Cerebellar nuclear complex (tissue), 1 donor: ENCODE measurements around the gene PARD3B.

Experiments used
- DNase-seq, 2 experiments: peaks; one replicate each; lab custom pipeline; 2025; lab: John Stamatoyannopoulos, UW

PARD3B gene

DNA sequence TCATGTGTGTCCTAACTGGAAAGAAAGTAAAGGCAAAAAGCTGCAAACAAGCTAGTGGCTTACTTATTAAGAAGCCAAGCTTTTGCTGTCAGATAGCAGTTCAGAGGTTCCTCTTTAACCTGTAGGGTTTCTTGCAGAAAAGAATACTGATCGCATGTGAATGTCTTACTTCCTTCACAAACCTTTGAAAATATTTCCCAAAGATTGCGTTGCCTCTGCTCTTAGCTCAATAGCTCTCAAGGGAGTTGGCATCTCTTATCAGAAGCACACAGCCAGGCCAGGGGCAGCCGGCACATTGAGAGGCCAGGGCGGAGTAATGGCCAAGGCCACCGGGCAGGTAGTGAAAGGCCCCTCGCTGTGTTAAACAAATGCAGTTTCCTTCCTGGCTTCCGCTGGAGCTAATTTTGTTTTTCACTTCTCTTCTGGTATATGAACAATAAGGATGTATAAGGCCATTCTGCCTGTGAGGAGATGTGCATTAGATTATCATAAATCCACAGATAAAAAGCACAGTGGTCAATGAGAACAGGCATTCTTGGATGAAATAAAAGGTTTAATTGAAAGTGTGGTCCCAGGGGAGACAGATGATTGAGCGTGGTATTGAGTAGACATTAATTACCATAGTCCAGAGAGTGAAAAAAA lies 594.7 kb downstream of the PARD3B start:
- DNase-seq: no peak

DNA sequence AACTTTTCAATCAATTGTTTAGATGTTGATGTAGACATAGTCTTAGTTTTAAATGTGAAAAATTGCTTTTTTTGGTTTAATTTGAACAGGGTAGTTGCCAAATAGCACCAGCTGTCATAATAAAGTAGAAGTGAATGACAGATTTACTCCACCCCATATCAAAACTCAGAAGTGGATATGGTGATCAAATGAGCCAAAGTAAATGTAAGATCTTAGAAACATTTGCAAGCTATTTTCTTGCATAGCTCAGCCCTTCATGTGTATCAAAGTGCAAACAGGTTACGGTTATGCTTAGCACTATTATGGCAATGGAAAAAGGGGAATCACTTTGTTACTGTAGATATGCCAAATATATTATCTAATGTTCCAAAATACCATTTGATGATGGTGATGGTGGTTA lies 596.1 kb downstream of the PARD3B start:
- DNase-seq: no peak

DNA sequence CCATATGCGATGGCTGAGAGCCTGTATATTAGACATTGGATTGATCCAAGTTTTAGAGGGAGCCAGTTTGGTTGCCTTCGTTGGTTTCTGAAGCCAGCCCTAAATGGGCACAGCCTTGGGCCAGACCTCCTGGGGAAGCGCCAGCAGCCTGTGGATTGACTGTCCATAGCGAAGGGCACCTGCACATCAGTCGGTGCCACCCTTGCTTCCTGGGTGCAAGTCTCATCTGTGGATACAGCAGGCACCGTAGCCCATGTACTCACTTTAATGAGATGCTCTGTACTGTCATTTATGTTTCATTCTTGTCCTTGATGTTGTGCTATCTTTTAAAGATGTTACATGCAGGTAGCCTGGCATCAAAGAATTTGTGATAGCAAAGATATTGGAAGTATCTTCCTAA lies 600.6 kb downstream of the PARD3B start:
- DNase-seq: no peak

DNA sequence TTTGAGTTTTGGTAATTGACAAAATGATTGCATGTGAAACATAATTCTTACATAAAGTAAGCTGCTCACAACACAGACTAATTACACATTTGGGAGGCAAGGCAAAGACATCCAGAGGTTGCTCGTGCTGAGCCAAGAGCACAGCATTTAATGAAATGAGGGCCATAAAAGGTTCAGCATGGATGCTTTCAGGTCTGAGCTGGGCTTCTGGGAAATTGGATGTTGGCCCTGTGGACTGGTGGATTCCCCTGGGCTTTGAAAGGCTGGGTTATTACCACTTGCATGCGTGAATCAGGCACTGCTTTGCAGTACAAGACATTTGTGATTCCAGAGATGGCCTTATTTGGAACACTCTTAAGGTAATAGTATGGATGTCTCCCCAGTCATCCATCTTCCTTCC lies 603.5 kb downstream of the PARD3B start:
- no peak for DNase-seq

DNA sequence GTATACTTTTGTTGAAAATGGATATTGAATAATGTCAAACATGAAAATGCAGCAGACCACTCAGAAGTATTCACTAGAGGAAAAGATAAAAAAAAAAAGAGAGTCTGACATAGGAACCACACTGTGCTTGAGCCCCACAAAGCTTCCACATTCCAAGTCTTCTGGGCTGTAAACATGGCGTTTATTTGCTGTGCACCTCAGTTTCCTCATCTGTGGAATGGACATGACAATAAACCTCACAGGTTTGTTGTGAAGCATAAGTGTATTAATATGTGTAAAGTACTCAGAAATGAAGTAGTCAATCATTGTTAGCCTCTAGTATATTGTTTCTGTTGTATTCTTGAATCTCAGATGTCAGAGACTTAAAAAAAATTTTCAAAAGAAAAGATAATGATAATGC lies 611.2 kb downstream of the PARD3B start:
- no peak for DNase-seq

DNA sequence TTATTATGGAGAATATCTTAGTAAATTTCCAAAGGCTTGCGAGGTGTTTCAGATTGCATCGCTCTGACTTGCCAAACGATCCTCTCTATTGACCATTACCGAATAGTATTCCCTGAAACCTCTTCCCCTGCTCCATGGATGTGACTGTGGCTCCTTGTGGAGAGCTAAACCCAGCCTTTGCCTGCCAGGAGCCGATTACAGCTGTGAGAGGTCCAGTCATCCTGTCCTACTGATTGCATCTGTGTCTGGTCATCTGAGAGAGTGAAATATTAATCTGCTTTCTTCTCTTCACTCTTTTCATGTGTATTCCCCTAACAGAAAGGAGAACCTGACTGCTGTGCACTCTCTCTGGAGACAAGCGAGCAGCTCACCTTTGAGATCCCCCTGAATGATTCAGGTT lies 613.1 kb downstream of the PARD3B start:
- no peak for DNase-seq

DNA sequence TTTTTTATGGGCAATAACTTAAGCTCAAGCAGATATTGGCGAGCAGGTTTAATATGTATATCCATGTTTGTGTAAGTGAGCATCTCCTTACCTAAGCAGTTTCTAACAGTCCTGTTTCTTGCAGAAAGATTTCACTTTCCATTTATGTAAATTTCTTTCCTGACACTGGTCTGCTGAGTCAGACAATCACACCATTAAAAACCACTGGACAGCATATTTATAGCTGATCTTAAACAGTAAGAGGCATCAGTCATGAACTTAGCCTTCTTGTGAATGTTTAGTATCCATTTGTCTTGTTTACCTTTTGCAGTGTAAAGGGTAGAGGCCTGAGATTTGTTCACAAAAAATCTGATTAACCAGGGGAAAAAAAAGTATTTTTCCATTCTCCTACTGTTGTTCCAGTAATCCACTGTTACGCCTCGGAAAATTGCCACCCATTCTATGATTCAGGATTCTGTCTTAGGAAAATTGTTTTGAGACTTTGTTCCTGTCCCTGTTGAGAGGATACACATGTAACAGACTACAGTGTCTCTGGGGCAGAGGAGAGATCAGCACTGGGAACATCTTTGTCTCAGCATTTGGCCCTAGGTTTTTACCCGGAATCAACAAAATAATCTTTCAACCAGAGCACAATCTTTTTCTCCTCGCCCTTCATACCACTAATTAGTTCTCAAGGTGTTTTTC lies 616.0 kb downstream of the PARD3B start:
- no peak for DNase-seq

DNA sequence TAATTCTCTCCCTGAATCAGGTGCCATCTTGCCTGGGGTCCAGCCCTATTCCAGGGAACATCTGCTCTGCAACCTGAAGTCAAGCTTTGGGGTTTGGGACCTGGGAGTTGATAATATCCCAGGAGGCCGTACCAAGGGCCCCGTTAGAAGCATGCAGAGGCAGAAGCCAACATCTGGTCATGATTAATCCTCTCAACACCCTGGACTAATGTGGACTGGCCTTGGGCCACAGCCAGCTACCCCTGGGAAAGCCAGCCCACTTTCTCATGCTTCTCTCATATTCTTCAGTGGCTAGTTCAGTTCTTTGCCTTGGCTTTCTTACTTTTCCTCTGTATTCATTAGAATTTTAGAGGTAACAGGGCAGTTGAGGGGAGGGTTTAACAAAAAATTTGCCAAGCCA lies 621.5 kb downstream of the PARD3B start:
- no peak for DNase-seq

DNA sequence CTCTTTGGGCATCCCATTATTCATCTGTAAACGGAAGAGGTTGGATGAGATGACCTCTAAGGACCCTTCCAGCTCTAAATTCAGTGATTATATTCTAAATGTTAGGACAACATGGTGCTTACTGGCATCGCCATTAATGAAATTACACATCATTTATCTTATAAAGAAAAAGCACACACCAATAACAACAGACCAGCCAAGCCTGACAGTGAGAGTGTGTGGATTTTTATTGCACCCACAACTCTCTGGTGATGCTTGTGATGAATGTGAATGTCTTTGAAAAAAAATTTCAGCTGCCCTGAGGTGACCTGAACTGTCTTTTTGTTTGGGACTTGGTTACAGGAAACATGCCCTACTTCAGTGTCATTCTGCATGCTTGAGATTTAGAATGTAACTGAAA lies 623.7 kb downstream of the PARD3B start:
- no peak for DNase-seq

DNA sequence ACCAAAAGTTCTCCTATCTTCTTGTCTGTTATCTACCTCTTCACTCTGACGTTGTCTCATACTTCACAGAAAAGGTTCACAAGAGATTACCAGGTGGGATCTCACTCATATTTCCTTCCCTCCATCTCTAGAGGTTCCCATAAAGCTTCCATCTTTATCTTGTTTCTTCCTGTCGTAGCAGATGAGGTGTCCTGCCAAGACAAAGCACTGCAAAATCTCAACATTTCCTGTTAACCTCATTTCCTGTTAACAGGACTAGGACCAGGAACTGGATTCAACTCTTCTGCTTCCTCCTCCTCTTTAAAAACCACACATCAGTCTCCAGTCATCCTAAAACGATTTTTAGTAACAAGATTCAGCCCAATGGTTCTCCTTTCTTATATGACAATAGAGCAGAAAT lies 624.2 kb downstream of the PARD3B start:
- DNase-seq: no peak

DNA sequence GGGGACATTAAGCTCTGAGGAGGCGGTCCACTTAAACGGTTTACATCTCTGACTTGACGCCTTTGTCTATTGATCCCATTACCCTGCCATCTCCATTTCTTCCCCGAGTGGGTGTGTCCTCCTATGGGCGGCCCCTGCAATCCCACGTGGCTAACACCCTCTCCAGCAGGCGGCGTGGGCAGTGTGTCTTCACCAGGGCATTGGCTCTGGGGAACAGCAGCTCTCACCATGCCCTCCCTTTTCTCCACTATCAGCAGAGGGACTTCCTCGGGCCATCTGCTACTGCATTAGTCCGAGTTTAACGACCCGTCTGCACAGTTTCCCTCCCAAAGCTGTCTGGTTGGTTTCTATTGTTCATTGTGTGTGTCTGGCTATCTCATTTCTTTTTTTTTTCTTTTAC lies 625.1 kb downstream of the PARD3B start:
- no peak for DNase-seq

DNA sequence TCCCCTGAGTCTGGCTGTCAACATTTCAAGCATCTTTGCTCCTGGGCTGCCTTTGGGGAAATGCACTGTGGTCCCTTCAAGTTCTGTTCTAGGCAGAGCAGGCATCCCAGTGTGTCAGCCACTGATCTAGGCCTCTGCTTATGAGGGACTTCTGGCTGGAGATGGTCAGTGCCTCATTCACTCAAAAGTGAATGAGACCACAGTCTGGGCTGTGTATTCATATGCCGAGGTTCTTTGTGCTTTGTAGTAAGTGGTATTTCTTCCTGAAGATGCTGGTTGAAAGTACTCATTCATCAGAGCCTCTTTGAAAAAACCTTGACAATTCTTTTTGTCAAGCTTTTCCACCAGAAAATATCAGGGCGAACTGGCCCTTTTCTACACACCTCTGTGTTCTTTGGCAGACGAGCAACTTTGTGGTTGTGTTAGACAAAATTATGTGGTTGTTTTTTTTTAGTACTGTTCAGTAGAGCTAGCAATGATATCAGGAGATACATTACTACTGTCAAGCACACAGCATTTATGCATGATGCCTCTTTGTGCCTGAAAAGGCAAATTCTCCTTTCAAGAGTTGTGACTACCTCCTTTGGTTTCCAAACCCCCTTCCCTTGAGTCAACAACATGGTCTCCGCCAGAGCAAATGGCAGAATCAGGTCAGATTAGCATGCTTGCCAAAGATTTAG lies 626.1 kb downstream of the PARD3B start:
- no peak for DNase-seq

DNA sequence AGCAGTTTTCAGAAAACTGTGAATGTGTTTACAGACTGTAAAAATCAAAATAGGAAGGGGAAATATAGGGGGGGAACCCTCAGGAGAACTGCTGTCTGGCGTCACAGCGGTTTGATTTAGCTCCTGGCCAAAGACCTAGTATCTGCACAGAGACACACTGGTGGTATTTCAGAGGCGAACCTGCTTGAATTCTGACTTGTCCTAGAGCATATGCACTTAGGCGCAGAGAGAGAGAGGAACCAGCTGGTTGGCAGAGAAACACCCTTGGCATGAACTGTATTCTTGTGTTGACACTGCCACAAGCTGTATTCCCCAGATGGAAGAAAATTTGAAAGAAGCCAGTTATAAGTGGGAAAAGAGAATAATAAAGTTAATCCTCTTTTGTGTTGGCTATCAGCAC lies 630.6 kb downstream of the PARD3B start:
- no peak for DNase-seq

DNA sequence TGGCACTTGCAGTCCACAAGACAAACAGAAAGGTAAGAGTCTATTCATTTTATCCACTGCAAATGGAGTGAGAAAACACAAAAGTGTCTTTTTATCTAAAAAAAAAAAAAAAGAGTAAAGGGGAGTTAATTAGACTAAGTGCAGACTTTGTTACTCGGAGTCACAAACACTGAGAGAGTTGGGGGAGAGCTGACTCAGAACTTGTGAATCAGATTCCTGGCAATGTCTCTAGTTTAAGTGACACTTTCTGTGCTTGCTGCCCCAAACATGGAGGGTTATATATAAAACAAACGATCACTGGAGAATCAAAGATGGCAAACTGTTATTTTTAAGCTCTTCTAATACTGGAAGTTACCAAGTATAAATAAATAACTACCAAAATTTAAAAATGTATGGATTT lies 631.3 kb downstream of the PARD3B start:
- no peak for DNase-seq

DNA sequence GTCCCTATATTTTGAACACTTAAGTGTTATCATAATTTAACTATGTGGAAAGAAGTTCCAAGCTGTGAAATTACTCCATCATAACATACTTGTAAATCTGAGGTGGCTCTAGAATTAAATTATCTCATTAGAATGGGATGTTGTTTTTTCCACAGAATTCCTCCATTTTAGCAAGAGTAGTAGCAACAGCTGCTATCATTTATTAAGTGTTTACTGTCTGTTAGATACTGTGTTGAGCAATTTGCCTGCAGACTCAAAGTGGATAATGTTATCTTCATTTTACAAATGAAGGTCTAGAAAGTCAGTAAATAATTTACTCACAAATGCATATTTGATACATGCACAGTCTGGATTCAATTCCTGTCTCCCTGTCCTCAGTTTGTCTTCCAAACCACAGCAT lies 632.3 kb downstream of the PARD3B start:
- DNase-seq: no peak

DNA sequence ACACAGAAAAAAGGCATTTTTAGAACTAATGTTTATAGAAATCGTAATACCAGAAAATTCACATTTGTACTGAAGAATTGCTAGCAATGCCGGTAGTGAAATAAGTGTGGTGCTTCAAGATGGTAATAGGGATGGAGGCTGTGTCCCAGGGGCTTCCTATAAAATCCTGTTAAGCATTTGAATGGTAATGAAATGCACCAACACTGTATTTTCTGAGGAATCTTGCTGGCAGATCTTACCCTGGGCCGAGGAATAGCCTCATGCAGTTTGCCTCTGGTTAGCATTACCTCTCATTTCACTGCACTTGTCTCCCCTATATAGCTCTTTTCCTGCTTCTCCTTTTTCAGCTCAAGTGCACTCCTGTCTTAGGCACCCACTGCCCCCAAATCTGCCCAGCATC lies 635.5 kb downstream of the PARD3B start:
- DNase-seq: no peak

DNA sequence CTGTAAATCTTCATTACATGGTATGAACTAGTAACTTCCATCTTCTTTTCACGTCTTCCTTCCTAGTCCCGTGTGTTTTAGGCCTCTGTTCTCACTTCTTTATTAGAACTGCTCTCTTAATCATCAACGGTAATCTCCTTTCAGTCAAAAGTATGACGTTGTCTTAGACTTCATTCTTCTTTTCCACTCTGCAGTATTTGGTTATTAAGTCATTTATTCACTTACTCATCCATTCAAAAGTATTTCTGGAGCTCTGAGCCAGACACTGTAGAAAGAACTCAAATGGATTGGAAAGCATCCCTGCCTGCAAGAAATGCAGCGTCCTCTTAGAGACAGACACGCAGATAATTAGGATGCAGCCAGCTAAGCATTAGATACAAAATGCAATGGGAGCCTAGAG lies 642.5 kb downstream of the PARD3B start:
- no peak for DNase-seq

DNA sequence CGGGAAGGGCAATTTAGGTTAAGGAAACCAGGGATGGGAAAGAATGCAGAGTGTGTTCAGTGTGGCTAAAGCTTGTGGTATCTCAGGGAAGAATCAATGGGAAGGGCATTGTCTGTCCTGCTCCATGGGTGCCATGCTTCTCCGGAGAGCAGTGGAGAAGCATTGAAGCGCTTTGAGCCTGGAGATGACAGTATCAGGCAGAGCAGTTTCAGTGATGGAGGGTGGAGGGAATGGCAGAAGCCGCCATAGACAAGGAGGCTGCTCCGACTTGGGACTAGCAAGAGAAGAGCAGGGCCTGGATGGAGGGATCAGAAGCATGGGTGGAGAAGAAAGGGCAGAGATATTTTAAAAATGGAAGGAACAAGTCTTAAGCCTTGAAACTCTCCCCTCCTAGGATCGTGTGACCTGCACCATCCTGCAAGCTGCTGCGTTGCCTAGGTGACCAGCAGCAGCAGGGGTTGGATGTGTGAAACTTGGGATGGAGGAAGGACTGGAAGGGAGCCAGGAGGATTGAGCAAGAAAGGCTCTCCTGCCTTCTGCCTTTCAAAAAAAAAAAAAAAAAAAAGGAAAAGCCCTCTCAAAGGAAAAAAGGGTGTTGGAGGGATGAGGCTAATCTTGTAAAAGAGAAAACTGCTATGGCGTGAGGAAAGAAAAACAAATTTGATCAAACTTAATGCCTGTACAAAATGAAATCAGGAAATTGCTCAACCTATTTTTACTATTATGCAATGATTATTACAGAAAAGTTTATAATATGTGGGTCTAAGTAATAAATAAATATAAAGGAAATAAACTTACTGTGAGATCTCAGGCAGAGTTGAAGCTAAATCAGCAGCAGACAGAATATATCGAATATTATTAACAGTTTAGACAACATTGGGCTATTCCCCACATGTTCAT lies 643.2 kb downstream of the PARD3B start:
- no peak for DNase-seq

DNA sequence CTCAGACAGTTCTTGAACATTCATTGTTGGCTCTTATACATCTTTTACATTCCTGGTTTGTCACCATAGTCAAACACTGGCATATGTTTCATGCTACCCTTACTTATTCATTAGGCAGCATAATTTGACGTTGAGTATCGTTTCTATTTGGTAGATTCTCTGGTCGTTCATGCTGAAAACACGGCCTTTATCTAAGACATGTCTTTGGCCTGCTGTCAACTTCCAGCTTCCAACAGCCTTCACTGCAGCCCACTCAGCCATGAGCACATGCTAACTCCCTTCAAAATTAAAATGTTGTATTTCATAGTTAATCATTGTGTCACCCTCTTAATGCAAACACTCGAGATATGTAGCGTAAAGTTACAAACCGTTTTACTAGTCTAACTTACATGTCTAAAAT lies 644.0 kb downstream of the PARD3B start:
- no peak for DNase-seq

DNA sequence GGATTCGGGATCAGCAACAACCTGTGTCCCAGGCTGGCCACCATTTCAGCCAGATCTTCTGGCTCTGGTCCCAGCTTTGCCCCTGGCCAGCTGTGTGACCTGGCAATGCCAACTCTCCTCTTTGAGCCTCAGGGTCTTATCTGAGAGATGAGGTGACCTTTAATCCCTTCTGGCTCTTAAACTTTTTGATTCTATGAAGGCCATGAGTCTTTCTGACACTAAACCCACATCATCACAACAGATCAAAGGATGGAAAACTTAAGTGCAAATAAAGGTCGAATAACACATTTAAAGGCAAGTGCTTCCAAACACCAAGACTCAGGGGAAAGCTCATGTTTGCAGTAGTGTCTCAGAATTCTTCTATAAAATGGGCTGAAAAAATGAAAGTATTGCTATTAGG lies 645.3 kb downstream of the PARD3B start:
- no peak for DNase-seq

DNA sequence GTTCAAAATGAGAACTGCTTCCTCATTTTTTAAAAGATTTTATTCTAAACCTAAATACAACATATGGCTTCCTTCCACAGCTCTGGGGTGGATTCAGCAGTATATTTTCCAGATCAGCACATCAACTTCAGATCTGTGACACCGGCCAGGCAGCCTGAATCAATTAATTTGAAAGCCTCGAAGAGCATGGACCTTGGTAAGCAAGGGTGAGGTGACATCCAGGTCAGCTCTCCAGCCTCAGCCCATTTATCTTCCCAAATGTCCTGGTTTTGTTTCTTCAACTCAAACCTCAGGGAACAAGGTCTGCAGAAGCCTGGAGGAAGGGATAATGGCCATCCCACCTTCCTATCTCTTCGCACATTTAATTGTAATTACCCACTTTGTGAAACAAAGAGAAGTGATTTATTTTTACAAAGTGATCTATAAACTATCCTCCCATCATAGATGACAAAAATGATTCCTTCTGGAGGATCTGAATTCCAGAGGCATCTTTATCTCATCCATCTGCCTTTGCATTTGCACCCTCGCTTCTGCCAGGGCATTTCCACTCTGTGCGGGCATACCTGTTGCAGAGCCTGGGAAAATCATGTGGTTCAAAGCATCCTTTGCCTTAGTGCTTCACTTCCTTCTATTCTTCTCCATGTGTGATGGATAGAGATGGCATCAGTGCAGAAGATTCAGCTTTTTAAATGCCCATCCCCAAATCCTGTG lies 648.0 kb downstream of the PARD3B start:
- no peak for DNase-seq

DNA sequence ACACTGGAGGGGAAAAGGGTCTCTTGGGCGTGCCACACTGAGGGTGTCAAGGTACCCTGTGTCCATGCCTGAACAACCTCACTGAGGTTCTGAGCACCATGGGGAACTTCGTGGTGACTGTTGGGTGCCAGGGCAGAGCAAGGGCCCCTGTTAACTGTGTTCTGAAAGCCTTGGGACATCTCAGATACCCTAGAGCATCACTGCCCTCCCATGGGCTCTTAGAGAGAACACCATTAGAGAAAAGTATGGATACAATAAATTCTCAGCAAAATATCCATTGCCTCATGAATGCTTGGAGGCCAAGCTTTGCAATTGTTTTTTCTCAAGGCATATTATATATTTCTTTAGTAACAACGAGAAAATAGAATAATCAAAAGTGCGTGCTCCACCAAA lies 648.6 kb downstream of the PARD3B start:
- DNase-seq: no peak
